HEK293T (cell line): ENCODE results near the gene TMED4.
A peak's percentile ranks its signal among the peaks of the same experiment; 100 is the strongest.

ENCODE experiments used
- CTCF ChIA-PET: fragments of 350-600 bp; formaldehyde crosslinking; extraction: SDS; loops from one replicate; lab custom pipeline; 2021; ENCODE audit warnings: antibody characterized with exemption, inconsistent platforms; lab: Yijun Ruan, JAX
- POLR2A ChIA-PET: fragments of 350-600 bp; formaldehyde crosslinking; extraction: SDS; loops from one replicate; lab custom pipeline; 2020; ENCODE audit warnings: antibody characterized with exemption, inconsistent platforms; lab: Yijun Ruan, JAX
- DNase-seq: peaks from one replicate; pipeline ENCODE4 v3.0.0; 2012; ENCODE audit warnings: mixed read lengths; ENCODE audit errors: extremely low spot score
- ARNT ChIP-seq: fragments of 450-650 bp; IDR thresholded peaks from 2 replicates; pipeline ENCODE4 v1.6.1; 2017; ENCODE audit warnings: mild to moderate bottlenecking
- BHLHE40 ChIP-seq: fragments of 450-650 bp; IDR thresholded peaks from 2 replicates; pipeline ENCODE4 v1.6.1; 2016; ENCODE audit warnings: mild to moderate bottlenecking, moderate library complexity, borderline replicate concordance
- CTBP1 ChIP-seq: fragments of 450-650 bp; IDR thresholded peaks from 2 replicates; pipeline ENCODE4 v1.6.1; 2016; ENCODE audit warnings: borderline replicate concordance
- ELF4 ChIP-seq: fragments of 450-650 bp; IDR thresholded peaks from 2 replicates; pipeline ENCODE4 v1.6.1; 2017; ENCODE audit warnings: antibody characterized with exemption
- FOXA1 ChIP-seq: fragments of 450-650 bp; IDR thresholded peaks from 2 replicates; pipeline ENCODE4 v1.6.1; 2016; ENCODE audit warnings: mild to moderate bottlenecking
- FOXK2 ChIP-seq: fragments of 450-650 bp; IDR thresholded peaks from 2 replicates; pipeline ENCODE4 v1.6.1; 2016; ENCODE audit warnings: mild to moderate bottlenecking
- FOXM1 ChIP-seq: fragments of 450-650 bp; IDR thresholded peaks from 2 replicates; pipeline ENCODE4 v1.6.1; 2017; ENCODE audit warnings: mild to moderate bottlenecking, borderline replicate concordance
- HDGF ChIP-seq: fragments of 450-650 bp; IDR thresholded peaks from 2 replicates; pipeline ENCODE4 v1.6.1; 2017; ENCODE audit warnings: antibody characterized with exemption, borderline replicate concordance
- L3MBTL2 ChIP-seq: fragments of 450-650 bp; conservative IDR thresholded peaks from 2 replicates; pipeline ENCODE4 v1.6.1; 2016; ENCODE audit warnings: mild to moderate bottlenecking
- LEF1 ChIP-seq: fragments of 450-650 bp; IDR thresholded peaks from 2 replicates; pipeline ENCODE4 v1.6.1; 2017; ENCODE audit warnings: mild to moderate bottlenecking, borderline replicate concordance
- NFRKB ChIP-seq: fragments of 450-650 bp; IDR thresholded peaks from 2 replicates; pipeline ENCODE4 v1.6.1; 2016; ENCODE audit warnings: mild to moderate bottlenecking, moderate library complexity
- SP1 ChIP-seq: fragments of 450-650 bp; IDR thresholded peaks from 2 replicates; pipeline ENCODE4 v1.6.1; 2017
- SUZ12 ChIP-seq: fragments of 450-650 bp; IDR thresholded peaks from 2 replicates; pipeline ENCODE4 v1.6.1; 2016; ENCODE audit warnings: mild to moderate bottlenecking
- TARDBP ChIP-seq: fragments of 450-650 bp; IDR thresholded peaks from 2 replicates; pipeline ENCODE4 v1.6.1; 2016
- ZNF384 ChIP-seq: fragments of 450-650 bp; IDR thresholded peaks from 2 replicates; pipeline ENCODE4 v1.6.1; 2016
- TF ChIP-seq, protein P1 (sequence below): fragments of 450-650 bp; IDR thresholded peaks from 2 replicates; pipeline ENCODE4 v1.6.1; 2016

Gene TMED4

DNA sequence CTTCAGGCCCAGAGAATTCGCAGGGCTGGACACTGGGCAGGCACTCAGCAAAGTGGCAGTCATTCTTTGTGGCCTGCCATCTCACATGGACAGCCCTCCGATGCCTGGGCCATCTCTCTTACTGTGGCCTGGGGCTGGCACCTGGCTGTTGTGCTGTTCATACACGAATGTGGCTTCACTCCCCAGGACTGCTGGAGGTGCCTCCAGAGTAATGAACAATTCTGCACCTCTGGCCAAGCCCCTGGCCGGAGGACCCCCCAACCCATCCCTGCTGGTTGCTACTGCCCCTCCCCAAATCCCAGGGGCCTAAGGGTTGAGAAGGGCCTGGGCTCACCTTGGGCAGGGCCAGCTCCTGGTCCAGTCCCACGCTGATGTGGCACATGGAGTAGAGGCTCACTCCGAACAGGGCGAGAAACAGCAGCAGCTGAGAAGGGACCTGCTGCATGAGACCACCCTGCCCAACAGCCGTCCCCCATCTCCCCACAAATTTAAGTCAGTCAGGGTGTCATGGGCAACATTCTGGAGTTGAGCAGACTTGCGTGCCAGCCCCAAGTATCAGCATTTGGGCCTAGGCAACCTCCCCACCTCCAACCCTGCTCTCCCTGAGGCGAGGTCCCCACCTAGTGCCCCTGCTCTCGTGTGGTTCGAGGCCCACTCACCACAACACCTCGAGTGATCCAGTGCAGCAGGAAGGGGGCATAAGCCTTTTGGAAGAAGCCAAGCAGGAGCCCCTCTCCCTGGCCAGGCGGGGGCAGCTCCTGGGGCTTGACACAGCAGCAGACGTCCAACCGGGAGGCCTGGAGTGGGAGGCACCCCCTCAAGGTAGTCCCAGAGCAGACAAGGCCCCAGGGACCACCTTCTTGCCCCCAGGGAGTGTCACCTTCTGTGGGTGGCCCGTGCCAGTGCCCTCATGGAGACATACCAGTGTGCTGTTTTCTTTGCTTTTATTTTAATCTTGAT is 50.3 kb downstream of the TMED4 start:
- no peak for TF ChIP-seq HDGF
- no peak for TF ChIP-seq ELF4
- no peak for TF ChIP-seq NFRKB
- TF ChIP-seq TARDBP: no peak
- TF ChIP-seq, protein P1, sequence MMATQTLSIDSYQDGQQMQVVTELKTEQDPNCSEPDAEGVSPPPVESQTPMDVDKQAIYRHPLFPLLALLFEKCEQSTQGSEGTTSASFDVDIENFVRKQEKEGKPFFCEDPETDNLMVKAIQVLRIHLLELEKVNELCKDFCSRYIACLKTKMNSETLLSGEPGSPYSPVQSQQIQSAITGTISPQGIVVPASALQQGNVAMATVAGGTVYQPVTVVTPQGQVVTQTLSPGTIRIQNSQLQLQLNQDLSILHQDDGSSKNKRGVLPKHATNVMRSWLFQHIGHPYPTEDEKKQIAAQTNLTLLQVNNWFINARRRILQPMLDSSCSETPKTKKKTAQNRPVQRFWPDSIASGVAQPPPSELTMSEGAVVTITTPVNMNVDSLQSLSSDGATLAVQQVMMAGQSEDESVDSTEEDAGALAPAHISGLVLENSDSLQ: no peak
- no peak for TF ChIP-seq CTBP1
- no peak for TF ChIP-seq FOXK2
- TF ChIP-seq FOXA1: no peak
- no peak for TF ChIP-seq ARNT
- TF ChIP-seq LEF1: no peak
- no peak for TF ChIP-seq ZNF384
- no peak for TF ChIP-seq FOXM1
- no peak for TF ChIP-seq L3MBTL2
- no peak for TF ChIP-seq SUZ12
- TF ChIP-seq SP1: no peak
- no peak for TF ChIP-seq BHLHE40
- peak; percentile 4 for DNase-seq
- CTCF ChIA-PET: no interaction called here
- POLR2A ChIA-PET: no interaction called here

- TF ChIP-seq BHLHE40: no peak
- ChIA-PET POLR2A (no interaction called here), CTCF (no interaction called here)
- DNase-seq: peak; percentile 1
Observed at GRCh38 chr7:44530990-44531389, 51.0 kb downstream of the TMED4 start.
